MM.1S (cell line): ENCODE results near the gene RNU1-3.
"Not testable (repeated sequence)": the region's sequence is repeated elsewhere in the genome, so short reads cannot be mapped to it uniquely, and the experiment has no call there.

Source experiments
- EZH2phosphoT487 ChIP-seq: fragments of 300-600 bp; sonication (generic); IDR thresholded peaks from 2 replicates; pipeline ENCODE4 v1.6.1; 2018; ENCODE audit warnings: antibody characterized with exemption, low read length
- TF ChIP-seq, protein P1 (sequence below): fragments of 300-600 bp; sonication (generic); IDR thresholded peaks from 2 replicates; pipeline ENCODE4 v1.5.1; 2016; ENCODE audit warnings: antibody characterized with exemption, low read length, mixed read lengths

DNA sequence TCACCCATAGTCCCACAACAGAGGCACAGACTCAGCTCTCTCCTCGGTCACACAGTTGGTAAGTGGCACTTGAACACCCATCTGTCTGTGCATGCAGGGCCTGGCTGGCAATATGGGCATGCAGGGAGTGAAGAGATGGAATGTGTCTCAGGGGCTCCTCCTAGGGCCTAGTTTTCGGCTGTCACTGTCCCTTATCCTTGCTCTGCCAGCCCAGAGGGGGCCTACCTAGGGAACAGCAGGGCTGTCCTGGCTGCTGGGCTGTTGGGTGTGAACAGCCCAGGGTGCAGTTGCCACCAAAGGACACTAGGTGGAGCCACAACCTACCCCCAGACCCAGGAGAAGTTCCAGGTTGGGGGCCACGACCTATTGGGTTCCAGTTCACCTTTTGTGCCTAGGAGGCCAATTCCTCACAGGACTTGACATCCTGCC is 42.9 kb upstream of the RNU1-3 start:
- TF ChIP-seq, protein P1, sequence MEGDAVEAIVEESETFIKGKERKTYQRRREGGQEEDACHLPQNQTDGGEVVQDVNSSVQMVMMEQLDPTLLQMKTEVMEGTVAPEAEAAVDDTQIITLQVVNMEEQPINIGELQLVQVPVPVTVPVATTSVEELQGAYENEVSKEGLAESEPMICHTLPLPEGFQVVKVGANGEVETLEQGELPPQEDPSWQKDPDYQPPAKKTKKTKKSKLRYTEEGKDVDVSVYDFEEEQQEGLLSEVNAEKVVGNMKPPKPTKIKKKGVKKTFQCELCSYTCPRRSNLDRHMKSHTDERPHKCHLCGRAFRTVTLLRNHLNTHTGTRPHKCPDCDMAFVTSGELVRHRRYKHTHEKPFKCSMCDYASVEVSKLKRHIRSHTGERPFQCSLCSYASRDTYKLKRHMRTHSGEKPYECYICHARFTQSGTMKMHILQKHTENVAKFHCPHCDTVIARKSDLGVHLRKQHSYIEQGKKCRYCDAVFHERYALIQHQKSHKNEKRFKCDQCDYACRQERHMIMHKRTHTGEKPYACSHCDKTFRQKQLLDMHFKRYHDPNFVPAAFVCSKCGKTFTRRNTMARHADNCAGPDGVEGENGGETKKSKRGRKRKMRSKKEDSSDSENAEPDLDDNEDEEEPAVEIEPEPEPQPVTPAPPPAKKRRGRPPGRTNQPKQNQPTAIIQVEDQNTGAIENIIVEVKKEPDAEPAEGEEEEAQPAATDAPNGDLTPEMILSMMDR = peak; percentile 27
- TF ChIP-seq EZH2phosphoT487 = not testable (repeated sequence)
